ENCODE data around the gene PBRM1. TPM values are rescaled to one million over a fixed set of nuclear protein-coding genes. Genes with fewer than 3 reads are reported as not detected.

Gene PBRM1
- total and polyA plus RNA-seq, 2 of the 13 experiments (the other 11 are each of a cell fraction or from before 2014, with no cell fraction given) = 10.9 to 33.2 TPM

GRCh38 chr3:52704611-52705437, 19.1 kb upstream of the PBRM1 start (continued):
- TF ChIP-seq ZFX (CRISPR knock-in tag; IDR thresholded peaks at IDR 0.05; ENCODE audit: low read depth) (peak; percentile 60), SOX5 (CRISPR knock-in tag; IDR thresholded peaks at IDR 0.05; ENCODE audit: borderline replicate concordance) (peak; percentile 90), TRIM24 (CRISPR knock-in tag; IDR thresholded peaks at IDR 0.05) (no peak), ZNF557 (CRISPR knock-in tag; IDR thresholded peaks at IDR 0.05) (peak; percentile 89; the same call in 1 of the 2 replicates), IRX3 (CRISPR knock-in tag; IDR thresholded peaks at IDR 0.05; ENCODE audit: borderline replicate concordance, low read depth) (0 out of 2 replicates have a peak, but pooled peaks have one; percentile 13), ZNF512 (CRISPR knock-in tag; IDR thresholded peaks at IDR 0.05) (no peak), TBX3 (IDR thresholded peaks at IDR 0.05; ENCODE audit: borderline replicate concordance) (peak; percentile 96), ZNF816 (CRISPR knock-in tag; IDR thresholded peaks at IDR 0.05; ENCODE audit: borderline replicate concordance) (no peak), ZNF720 (CRISPR knock-in tag; IDR thresholded peaks at IDR 0.05) (no peak), ZNF225 (CRISPR knock-in tag; IDR thresholded peaks at IDR 0.05) (no peak), WIZ (CRISPR knock-in tag; IDR thresholded peaks at IDR 0.05) (no peak), ZBTB43 (CRISPR knock-in tag; conservative IDR thresholded peaks at IDR 0.05) (0 out of 2 replicates have a peak, but pooled peaks have one; percentile 53), ERF (CRISPR knock-in tag; IDR thresholded peaks at IDR 0.05) (peak; percentile 75; the same call in 1 of the 2 replicates), ZNF644 (CRISPR knock-in tag; IDR thresholded peaks at IDR 0.05; ENCODE audit: low read depth) (0 out of 2 replicates have a peak, but pooled peaks have one; percentile 27), ZNF501 (CRISPR knock-in tag; IDR thresholded peaks at IDR 0.05) (no peak; the same call in 1 of the 2 replicates), ZNF33B (CRISPR knock-in tag; IDR thresholded peaks at IDR 0.05) (no peak), SOX6 (IDR thresholded peaks at IDR 0.05) (no peak), SOX6 (CRISPR knock-in tag; IDR thresholded peaks at IDR 0.05) (peak; percentile 93)
- TF ChIP-seq, protein P1, sequence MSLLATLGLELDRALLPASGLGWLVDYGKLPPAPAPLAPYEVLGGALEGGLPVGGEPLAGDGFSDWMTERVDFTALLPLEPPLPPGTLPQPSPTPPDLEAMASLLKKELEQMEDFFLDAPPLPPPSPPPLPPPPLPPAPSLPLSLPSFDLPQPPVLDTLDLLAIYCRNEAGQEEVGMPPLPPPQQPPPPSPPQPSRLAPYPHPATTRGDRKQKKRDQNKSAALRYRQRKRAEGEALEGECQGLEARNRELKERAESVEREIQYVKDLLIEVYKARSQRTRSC (CRISPR knock-in tag; IDR thresholded peaks at IDR 0.05; ENCODE audit: low read depth) = no peak
- TF ChIP-seq, protein P2, sequence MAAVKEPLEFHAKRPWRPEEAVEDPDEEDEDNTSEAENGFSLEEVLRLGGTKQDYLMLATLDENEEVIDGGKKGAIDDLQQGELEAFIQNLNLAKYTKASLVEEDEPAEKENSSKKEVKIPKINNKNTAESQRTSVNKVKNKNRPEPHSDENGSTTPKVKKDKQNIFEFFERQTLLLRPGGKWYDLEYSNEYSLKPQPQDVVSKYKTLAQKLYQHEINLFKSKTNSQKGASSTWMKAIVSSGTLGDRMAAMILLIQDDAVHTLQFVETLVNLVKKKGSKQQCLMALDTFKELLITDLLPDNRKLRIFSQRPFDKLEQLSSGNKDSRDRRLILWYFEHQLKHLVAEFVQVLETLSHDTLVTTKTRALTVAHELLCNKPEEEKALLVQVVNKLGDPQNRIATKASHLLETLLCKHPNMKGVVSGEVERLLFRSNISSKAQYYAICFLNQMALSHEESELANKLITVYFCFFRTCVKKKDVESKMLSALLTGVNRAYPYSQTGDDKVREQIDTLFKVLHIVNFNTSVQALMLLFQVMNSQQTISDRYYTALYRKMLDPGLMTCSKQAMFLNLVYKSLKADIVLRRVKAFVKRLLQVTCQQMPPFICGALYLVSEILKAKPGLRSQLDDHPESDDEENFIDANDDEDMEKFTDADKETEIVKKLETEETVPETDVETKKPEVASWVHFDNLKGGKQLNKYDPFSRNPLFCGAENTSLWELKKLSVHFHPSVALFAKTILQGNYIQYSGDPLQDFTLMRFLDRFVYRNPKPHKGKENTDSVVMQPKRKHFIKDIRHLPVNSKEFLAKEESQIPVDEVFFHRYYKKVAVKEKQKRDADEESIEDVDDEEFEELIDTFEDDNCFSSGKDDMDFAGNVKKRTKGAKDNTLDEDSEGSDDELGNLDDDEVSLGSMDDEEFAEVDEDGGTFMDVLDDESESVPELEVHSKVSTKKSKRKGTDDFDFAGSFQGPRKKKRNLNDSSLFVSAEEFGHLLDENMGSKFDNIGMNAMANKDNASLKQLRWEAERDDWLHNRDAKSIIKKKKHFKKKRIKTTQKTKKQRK (IDR thresholded peaks at IDR 0.05; ENCODE audit: low read length) = no peak
